T-helper 2 cell treated with Interferon-gamma antibody and Interleukin-4, amounts not matched to agents 5 μg/mL and 100 μg/mL, for 36 hours (primary cell): ENCODE measurements around the gene TTC9.

ENCODE experiments used
- DNase-seq: peaks from one replicate; pipeline ENCODE4 v3.0.0; 2021; ENCODE audit warnings: low spot score
- H3K27ac Mint-ChIP-seq: one replicate; pipeline ENCODE4 v1.8.0; 2021; ENCODE audit warnings: mild to moderate bottlenecking, mixed read lengths
- H3K27me3 Mint-ChIP-seq: one replicate; pipeline ENCODE4 v1.8.0; 2021; ENCODE audit warnings: low read depth, mixed read lengths
- H3K36me3 Mint-ChIP-seq: one replicate; pipeline ENCODE4 v1.8.0; 2021; ENCODE audit warnings: low read depth, mixed read lengths
- H3K4me1 Mint-ChIP-seq: one replicate; pipeline ENCODE4 v1.8.0; 2021; ENCODE audit warnings: low read depth, mixed read lengths
- H3K4me3 Mint-ChIP-seq: one replicate; pipeline ENCODE4 v1.8.0; 2022; ENCODE audit warnings: mild to moderate bottlenecking, moderate library complexity, mixed read lengths
- H3K9me3 Mint-ChIP-seq: one replicate; pipeline ENCODE4 v1.8.0; 2021; ENCODE audit warnings: mixed read lengths

The TTC9 gene

DNA sequence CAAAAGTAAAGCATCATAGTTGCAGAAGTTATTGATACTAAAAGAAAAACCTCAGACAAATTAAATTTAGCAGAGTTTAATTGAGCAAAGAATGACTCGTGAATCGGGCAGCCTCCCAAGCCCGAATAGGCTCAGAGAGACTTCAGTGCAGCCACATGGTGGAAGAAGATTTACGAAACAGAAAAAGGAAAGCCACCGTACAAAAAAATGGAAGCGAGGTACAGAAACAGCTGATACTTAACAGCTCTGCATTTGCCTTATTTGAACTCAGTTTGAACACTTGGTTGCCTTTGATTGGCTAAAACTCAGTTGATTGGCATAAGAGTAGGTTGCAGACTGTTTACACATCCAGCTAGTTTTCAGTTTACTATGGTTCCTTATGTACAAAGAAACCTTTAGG is 12.9 kb downstream of the TTC9 start:
- DNase-seq = no peak
- Mint-ChIP-seq H3K27me3 (no peaks in the 10 kb centered on the region), H3K27ac (peak overlapping the region; percentile 99), H3K4me3 (peak overlapping the region; percentile 85), H3K36me3 (peaks cover 51% of the 10 kb centered on the region), H3K9me3 (no peaks in the 10 kb centered on the region), H3K4me1 (peaks cover 68% of the 10 kb centered on the region)

DNA sequence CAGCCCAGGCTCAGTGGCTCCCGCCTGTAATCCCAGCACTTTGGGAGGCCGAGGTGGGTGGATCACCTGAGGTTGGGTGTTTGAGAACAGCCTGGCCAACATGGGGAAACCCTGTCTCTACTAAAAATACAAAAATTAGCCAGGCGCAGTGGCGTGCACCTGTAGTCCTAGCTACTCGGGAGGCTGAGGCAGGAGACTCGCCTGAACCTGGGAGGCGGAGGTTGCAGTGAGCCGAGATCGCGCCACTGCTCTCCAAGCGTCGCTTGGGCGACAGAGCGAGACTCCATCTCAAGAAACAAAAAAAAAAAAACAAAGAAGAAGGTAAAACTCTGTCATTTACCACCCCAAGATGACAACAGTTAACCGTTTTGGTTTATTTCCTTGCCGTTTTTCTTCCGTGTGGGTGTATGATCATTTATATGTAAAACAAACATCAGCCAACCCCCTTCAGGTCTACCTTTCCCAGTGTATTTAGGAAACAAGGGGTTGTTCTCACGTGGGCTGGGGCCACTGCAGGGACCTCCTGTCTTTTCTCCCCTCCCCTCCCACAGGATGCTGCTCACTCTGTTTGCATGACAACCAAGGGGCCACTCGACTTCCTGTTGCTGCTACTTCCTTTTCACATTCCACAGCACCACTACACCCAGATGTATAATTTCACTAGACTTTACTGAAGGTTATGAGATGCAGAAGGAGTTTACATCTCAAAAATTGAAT is 13.6 kb downstream of the TTC9 start:
- H3K4me3 Mint-ChIP-seq = peak overlapping the region; percentile 85
- peak; percentile 73 for DNase-seq
- H3K4me1 Mint-ChIP-seq = peaks cover 73% of the 10 kb centered on the region
- peaks cover 52% of the 10 kb centered on the region for H3K36me3 Mint-ChIP-seq
- no peaks in the 10 kb centered on the region for H3K9me3 Mint-ChIP-seq
- H3K27me3 Mint-ChIP-seq = no peaks in the 10 kb centered on the region
- peak overlapping the region; percentile 99 for H3K27ac Mint-ChIP-seq

DNA sequence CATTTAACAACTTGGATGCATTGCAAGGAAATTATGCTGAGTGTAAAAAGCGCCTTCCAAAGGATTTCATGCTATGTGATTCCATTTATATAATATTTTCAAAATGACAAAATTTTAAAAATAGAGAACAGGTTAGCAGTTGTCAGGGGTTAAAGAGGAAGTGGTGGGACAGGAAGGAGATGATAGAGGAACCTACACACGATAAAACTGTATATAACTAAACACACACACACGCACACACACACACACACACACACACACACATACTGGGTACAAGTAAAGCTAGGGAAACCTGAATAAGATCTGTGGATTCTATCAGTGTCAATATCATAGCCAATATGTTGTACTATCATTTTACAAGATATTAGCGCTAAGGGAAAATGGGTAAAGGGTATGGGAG is 17.2 kb downstream of the TTC9 start:
- Mint-ChIP-seq H3K4me3 (peak overlapping the region; percentile 66), H3K9me3 (no peaks in the 10 kb centered on the region), H3K36me3 (peaks cover 42% of the 10 kb centered on the region), H3K27me3 (no peaks in the 10 kb centered on the region), H3K27ac (peak overlapping the region; percentile 83), H3K4me1 (peaks cover 81% of the 10 kb centered on the region)
- DNase-seq = no peak

DNA sequence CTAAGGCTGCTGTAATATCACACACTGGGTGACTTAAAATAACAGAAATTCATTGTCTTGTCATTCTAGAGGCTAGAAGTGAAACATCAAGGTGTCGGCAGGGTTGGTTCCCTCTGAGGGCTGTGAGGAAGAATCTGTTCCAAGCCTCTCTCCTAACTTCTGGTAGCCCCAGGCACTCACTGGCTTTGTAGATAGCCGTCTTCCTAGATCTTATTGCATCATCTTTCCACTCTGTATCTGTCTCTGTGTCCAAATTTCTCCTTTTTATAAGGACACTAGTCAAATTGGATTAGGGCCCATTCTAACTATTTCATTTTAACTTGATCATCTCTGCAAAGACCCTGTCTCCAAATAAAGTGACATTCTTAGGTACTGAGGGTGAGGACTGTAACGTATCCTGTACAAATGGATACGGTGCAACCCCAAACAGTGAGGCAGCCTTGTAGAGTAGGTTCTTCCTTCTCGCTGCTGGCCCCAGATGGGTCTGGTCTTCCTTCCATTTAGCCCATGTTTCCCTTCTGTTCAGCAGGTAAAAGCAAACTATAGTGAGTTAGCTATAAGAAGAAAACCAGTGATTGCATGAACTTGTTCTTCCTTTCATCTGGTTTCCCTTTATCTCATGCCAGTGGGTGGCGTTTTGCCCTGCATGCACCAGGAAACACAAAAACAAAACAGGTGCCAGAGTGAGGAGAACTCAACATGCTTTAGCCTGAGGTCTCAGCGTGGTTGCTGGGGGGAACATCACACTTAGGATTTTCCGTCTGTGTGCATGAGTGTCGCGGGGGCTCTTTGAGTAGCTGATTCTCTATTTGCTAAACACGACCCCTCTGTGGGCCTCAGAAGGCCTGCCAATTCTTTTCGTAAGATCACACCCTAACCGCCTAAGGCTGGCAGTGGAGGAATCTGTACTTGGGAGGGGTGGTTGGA is 19.5 kb downstream of the TTC9 start:
- Mint-ChIP-seq H3K36me3 (peaks cover 39% of the 10 kb centered on the region), H3K27ac (peak overlapping the region; percentile 89), H3K4me3 (peak overlapping the region; percentile 82), H3K27me3 (no peaks in the 10 kb centered on the region), H3K4me1 (peaks cover 76% of the 10 kb centered on the region), H3K9me3 (no peaks in the 10 kb centered on the region)
- DNase-seq = peak; percentile 32

DNA sequence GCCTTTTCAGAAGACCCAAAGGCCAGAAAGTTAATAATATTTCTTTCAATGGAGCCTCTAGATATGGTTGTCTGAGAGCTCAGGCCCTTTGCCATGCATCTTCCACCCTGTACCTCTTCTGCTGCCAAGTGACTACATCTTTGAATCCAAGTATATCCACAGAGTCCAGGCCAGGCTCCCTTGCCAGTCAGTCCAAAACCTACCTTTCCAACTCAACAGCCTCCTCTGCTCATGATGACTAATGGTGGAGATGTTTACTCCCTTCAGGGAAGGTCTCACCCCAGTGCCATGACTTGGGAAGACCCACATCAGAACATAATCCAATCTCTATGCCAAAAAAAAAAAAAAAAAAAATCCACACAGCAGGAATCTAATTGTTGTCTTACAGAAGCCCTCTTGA is 20.4 kb downstream of the TTC9 start:
- no peaks in the 10 kb centered on the region for H3K9me3 Mint-ChIP-seq
- DNase-seq = no peak
- peaks cover 37% of the 10 kb centered on the region for H3K36me3 Mint-ChIP-seq
- peak overlapping the region; percentile 89 for H3K27ac Mint-ChIP-seq
- no peaks in the 10 kb centered on the region for H3K27me3 Mint-ChIP-seq
- peak overlapping the region; percentile 10 for H3K4me3 Mint-ChIP-seq
- H3K4me1 Mint-ChIP-seq = peaks cover 71% of the 10 kb centered on the region

DNA sequence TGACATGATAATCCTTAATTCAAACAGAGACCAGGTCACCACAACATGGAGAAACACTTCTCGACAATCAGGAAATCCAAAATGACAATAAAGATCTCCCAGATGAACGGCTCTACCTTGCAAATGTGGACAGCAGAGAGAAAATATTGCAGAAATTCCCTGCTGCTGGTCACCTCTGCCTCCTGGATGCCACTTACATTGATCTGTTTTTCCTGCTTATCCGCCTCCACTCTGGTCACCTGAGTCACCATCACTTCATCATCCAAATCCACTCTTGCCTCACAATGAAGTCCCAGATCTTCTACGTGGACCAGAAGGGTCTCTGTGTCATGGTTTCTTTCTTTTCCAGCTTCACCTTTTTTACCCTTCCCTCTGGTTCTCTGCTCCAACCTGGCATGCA is 21.1 kb downstream of the TTC9 start:
- Mint-ChIP-seq H3K9me3 (no peaks in the 10 kb centered on the region), H3K4me1 (peaks cover 67% of the 10 kb centered on the region), H3K36me3 (peaks cover 34% of the 10 kb centered on the region), H3K27me3 (no peaks in the 10 kb centered on the region), H3K27ac (peak overlapping the region; percentile 56), H3K4me3 (no peak overlapping the region)
- DNase-seq = no peak

DNA sequence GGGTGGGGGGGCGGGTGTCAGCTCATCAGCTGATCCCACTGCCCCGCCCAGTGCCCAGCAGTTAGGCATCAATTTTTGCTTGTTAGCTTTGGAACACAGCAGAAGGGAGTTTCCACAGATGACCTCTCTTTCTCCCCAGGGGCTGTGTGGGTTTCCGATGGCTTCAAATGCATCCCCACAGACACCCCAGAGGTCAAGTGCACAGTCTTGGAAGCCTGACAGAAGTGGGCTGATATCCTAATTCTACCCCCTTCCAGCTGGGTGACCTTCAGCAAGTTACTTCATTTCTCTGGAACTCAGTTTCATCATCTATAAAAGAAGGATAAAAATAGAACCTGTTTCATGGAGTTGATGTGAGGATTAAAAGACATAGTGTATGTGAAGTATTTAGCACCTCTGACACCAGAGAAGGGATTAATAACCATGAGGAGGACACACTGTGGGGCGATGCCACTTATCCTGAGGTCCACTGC is 22.0 kb downstream of the TTC9 start:
- DNase-seq = no peak

DNA sequence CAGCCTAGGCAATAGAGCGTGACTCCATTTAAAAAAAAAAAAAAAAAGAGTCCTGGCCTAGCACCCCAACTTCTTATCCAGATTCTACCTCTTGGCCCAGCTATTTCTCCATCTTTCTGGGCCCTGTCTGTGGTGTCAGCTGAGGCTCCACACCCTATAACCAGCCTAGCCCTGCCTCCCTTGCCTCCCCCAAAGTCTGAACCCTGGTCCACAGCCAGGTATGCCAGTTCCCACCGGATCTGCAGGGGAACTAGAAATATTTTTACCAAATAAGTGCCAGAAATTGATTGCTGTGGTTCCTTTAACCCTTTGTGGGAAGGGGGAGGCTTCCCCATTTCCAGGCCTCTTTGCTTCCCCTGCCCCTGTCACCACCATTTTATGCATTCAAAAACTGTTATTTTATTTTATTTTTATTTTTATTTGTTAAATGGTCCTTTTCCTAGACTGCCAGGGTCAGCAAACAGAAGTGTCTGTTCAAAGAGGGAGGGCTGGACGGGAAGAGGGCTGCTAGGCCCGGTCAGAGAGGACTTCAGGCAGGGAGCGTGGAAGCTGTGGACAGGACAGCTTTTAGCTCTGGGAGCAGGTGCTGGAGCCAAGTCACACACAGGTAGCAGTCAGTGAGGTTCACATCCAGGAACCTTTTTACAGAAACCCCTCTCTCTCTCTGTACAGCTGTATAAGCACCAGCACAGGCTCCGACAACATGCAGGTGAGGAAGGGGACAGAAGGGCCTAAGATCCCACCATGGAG is 23.2 kb downstream of the TTC9 start:
- peaks cover 38% of the 10 kb centered on the region for H3K36me3 Mint-ChIP-seq
- peak overlapping the region; percentile 52 for H3K27ac Mint-ChIP-seq
- no peak for DNase-seq
- no peaks in the 10 kb centered on the region for H3K9me3 Mint-ChIP-seq
- no peaks in the 10 kb centered on the region for H3K27me3 Mint-ChIP-seq
- H3K4me1 Mint-ChIP-seq = peaks cover 49% of the 10 kb centered on the region
- H3K4me3 Mint-ChIP-seq = no peak overlapping the region

More for the DNA sequence above, 22.0 kb downstream of the TTC9 start:
- Mint-ChIP-seq H3K9me3 (no peaks in the 10 kb centered on the region), H3K4me3 (no peak overlapping the region), H3K27me3 (no peaks in the 10 kb centered on the region), H3K4me1 (peaks cover 60% of the 10 kb centered on the region), H3K36me3 (peaks cover 40% of the 10 kb centered on the region), H3K27ac (no peak overlapping the region)

DNA sequence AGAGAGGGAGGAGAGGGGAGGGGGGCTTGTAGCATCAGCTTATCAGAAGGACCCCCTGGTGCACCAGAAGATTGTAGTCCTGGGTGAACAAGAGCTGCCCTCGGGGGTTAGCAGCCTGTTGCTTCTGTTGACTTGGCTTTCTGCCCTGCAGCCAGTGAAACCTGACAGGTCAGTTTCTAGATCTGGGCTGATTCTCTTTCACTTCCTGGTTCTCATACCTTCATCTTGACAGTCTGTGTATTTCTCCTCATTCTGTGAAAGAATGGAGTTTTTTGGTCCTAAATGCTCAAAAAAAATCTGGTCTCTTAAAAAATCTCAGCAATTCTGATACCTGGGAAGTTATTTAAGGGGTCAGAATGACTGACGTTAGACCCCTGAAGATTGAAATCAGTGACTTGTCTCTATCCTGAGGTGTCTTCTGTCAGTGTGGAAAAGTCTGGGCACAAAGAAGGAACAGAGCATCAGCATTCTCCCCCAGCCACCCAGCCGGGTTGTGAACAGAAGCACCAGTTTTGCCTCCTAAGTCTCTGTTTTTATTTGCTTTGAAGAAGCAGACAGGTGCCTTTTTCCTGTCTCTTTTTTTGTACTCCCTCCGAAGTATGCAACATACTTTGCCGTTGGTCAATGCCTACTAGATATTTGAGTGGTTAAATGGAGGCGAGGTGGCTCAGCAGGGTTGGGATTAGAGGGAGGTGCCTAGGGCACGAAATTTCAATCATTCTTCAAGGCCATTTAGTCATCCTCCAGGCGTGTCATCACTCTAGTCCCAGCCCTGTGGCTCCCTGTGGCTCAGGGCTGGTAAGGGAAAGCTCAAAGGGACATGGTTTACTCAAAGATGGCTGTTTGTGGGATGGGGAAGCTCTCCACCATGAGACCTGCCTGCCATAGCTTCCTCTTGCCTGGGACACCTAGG is 24.0 kb downstream of the TTC9 start:
- peaks cover 40% of the 10 kb centered on the region for H3K4me1 Mint-ChIP-seq
- DNase-seq = no peak
- H3K27ac Mint-ChIP-seq = peak overlapping the region; percentile 52
- H3K36me3 Mint-ChIP-seq = peaks cover 33% of the 10 kb centered on the region
- H3K9me3 Mint-ChIP-seq = no peaks in the 10 kb centered on the region
- peak overlapping the region; percentile 17 for H3K4me3 Mint-ChIP-seq
- no peaks in the 10 kb centered on the region for H3K27me3 Mint-ChIP-seq

DNA sequence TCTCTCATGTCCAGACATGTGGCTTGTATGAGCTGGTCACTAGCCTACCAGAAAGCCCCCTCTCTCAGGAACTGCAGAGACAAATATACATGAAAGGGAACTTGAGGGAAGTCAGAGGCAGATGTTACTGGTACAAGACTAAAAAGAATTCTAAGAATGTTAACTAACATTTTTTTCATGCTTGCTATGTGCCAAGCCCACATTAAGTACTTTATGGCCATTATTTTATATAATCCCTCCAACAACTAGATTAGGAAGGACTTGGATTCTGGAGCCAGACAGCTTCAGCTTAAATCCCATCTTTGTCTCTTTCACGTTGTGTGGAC is 24.6 kb downstream of the TTC9 start:
- DNase-seq = no peak
- Mint-ChIP-seq H3K4me1 (peaks cover 34% of the 10 kb centered on the region), H3K4me3 (no peak overlapping the region), H3K36me3 (peaks cover 34% of the 10 kb centered on the region), H3K27ac (peak overlapping the region; percentile 39), H3K9me3 (no peaks in the 10 kb centered on the region), H3K27me3 (no peaks in the 10 kb centered on the region)

DNA sequence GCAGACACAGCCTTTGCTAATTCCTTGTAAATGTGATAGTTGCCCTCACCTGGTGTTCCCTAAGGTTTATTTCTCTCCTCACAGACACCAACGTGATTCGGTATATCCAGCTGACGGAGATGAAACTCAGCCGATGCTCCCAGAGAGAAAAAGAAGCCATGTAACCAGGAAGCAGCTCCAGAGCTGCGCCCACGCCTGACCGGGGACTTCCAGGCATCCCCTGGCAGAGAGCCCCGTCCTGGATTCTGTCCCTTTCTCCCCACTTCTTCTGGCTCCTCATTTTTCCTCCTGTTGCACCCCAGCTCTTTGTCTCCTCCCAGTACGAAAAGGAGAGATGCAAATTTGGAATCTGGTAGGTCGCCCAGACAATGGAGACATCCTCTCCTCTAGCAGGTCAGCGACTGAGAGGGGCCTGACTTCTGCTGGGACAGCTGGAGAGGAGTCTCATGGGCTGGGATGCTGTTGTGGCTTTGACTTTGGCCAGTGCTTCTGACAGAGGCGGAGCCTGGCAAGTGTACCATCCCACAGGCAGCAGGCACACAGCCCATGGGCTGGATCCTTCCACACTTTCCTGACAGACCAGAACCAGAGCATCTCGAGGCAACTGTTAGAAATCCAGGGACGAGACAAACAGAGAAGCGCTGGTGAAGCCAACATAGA is 29.4 kb downstream of the TTC9 start:
- Mint-ChIP-seq H3K27ac (no peak overlapping the region), H3K36me3 (peaks cover 21% of the 10 kb centered on the region), H3K4me3 (no peak overlapping the region), H3K4me1 (peaks cover 2% of the 10 kb centered on the region), H3K27me3 (no peaks in the 10 kb centered on the region), H3K9me3 (no peaks in the 10 kb centered on the region)
- DNase-seq = no peak

DNA sequence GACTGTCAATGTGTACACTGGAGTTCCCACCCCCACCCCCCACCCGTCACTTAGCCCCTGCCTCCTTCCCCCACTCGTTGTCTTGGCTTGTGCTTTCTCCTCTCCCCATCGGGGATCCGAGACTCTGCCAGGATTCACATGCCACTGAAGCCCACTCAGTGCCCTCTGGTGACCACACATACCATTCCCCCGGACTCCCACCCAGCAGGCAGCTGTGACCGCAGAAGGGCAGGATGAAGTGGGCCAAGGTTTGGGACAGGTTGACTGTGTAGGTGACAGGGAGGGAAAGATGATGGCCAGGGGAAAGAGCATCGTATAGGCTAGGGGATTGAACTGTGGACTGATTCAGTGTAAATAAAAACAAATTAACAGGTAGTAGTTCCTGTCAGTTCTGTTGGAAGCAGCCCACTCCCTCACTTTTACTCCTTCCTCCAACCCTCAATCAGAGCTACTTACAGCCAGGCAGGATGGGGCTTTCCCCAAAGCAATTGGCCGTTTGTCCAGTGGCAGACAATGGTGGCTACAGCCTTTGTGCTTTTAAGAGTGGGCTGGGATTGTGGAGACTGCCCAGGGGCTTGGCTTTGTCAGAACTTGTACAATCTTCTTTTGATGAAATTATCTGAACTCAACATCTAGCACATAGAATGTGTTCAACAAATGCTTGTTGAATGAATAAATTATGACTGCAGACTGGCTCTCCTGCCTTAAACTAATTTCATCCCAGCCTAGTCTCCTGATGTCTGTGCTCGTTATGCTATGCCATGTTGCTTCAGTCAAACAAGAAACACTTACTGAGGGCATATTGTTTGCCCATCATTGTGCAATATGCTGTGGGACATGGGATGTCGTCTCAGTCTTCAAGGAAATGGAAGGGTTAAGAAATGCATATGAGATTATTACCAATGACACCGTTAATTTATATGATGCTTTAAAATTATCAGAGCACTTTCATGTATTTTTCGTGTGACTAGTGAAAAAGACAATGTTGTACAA is 30.2 kb downstream of the TTC9 start:
- no peaks in the 10 kb centered on the region for H3K9me3 Mint-ChIP-seq
- no peak overlapping the region for H3K4me3 Mint-ChIP-seq
- H3K27ac Mint-ChIP-seq = no peak overlapping the region
- peaks cover 19% of the 10 kb centered on the region for H3K36me3 Mint-ChIP-seq
- H3K4me1 Mint-ChIP-seq = peaks cover 2% of the 10 kb centered on the region
- no peaks in the 10 kb centered on the region for H3K27me3 Mint-ChIP-seq
- no peak for DNase-seq
